SU-DHL-6 (cell line): ENCODE data around the gene HK3.

Experiments
- CTCF ChIP-seq: fragments of 200-600 bp; sonication (generic); IDR thresholded peaks from one replicate; pipeline ENCODE4 v1.5.1; 2017; ENCODE audit warnings: antibody characterized with exemption, mild to moderate bottlenecking, low read length, moderate library complexity; ENCODE audit not compliant: insufficient read depth, poor library complexity, severe bottlenecking
- EZH2phosphoT487 ChIP-seq: fragments of 200-600 bp; sonication (generic), shearing (Covaris generic); conservative IDR thresholded peaks from 2 replicates; pipeline ENCODE4 v1.6.1; 2018; ENCODE audit warnings: mild to moderate bottlenecking, antibody characterized with exemption, low read length, moderate library complexity, mixed read lengths

DNA sequence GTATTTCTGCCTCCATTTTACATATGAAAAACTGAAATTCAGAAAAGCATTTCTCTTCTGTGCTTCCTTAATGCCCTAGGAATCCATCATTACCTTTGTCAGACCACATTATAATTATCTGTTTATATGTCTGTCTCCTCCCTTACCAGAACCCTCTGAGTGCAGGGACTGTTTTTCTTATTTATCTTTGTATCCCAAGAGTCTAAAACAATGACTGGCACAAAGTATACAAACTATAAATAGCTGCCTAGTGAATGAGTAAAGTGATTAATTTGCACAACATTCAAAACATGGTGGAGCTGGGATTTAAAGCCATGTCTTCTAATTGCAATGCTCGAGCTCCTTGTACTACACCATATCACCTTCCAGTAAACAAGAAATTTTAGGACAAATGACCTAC lies 49.3 kb upstream of the HK3 start:
- TF ChIP-seq CTCF = no peak
- TF ChIP-seq EZH2phosphoT487 = no peak
